Retina (tissue), 1 donor: ENCODE results near the gene C2orf76.
"Not testable (repeated sequence)": the region's sequence is repeated elsewhere in the genome, so short reads cannot be mapped to it uniquely, and the experiment has no call there.

ENCODE experiments used
- DNase-seq: peaks from one replicate; pipeline ENCODE4 v3.0.0-alpha.2; 2016

Gene C2orf76

GRCh38 chr2:119377294-119377992 is 10.8 kb upstream of the C2orf76 start:
- DNase-seq, result no peak

DNA sequence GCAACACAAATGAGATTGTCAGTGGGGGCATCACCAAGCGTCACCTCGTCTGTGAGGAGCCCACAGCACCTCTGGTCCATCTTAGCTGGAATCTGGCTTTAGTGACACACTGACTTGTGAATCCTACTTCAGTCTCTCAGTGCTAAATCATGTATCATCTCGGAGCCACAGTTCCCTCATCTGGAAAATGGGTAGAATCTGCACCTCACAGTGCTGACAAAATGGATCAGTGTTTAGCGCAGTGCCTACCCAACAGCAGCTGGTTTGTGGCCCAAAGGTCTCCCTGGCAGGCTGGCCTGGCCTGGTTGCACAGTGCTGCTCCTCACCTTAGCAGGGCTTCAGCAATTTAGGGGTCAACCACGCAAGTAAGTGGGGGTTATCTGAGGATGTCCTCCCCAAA is 10.2 kb upstream of the C2orf76 start:
- no peak for DNase-seq

GRCh38 chr2:119376406-119376805 is 9.8 kb upstream of the C2orf76 start:
- not testable (repeated sequence) for DNase-seq

DNA sequence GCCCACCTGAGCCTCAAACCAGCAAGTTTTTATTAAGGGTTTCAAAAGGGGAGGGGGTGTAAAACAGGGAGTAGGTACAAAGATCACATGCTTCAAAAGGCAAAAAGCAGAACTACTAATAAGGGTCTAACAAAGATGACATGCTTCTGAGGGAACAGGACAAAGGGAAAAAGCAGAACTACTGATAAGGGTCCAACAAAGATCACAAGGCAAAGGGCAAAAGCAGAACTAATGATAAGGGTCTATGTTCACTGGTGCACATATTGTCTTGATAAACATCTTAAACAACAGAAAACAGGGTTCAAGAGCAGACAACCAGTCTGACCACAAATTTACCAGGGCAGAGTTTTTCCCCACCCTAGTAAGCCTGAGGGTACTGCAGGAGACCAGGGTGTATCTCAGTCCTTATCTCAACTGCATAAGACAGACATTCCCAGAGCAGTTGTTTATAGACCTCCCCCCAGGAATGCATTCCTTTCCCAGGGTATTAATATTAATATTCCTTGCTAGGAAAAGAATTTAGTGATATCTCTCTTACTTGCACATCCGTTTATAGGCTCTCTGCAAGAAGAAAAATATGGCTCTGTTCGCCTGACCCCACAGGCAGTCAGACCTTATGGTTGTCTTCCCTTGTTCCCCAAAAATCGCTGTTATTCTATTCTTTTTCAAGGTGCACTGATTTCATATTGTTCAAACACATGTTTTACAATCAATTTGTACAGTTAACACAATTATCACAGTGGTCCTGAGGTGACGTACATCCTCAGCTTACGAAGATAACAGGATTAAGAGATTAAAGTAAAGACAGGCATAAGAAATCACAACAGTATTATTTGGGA is 7.5 kb upstream of the C2orf76 start:
- not testable (repeated sequence) for DNase-seq

GRCh38 chr2:119372778-119373568 is 6.3 kb upstream of the C2orf76 start:
- DNase-seq, result no peak

DNA sequence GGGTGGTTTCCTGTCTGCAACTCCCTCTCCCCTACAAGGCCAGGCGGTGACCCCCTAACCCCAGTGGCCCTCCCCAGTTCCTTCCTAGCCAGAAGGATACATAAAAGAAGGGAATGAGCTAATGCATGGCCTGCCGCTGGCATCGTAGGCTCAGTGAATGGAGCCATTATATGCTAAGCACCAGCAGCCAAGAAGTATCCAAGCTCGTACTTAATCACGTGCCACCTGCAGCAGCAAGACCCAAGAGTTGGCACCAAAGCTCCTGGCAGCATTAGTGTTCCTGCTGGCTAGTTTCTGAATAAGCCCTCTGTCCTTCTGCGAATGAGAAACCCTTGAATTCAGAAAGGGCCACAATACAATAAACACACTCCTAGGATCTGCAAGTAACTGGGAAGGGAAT is 4.5 kb upstream of the C2orf76 start:
- DNase-seq, result no peak

GRCh38 chr2:119369845-119370244 is 3.2 kb upstream of the C2orf76 start:
- DNase-seq, result no peak

DNA sequence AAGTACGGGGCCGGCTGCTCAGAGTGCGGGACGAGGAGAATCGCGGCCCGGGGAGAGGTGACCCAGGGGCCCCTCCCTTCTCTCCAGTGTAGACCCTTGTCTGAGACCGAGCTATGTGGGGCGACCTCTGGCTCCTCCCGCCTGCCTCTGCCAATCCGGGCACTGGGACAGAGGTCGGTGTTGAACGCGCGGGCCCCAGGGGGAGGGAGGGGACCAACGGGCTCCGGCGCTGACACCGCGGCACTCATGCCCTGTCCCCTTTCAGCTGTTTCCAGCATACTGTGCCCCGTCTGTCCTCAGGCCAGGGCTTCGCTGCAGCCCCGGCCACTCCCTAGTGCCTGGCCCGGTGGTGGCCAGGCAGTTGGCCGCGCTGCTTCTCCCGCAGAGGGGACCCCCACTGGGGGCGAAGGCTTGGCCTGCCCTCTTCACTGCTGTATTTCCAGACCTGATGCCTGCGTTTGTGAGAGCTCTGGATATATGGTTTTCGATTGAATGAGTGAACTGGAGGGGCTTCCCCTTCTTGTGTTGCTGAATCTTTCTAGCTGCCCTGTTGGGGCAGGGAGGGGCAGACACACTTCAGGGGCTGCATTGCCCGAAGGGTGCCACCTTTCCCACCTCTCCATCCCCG is 952 bp upstream of the C2orf76 start:
- peak; percentile 85 for DNase-seq

GRCh38 chr2:119366161-119366648 is 429 bp downstream of the C2orf76 start:
- DNase-seq, result no peak

DNA sequence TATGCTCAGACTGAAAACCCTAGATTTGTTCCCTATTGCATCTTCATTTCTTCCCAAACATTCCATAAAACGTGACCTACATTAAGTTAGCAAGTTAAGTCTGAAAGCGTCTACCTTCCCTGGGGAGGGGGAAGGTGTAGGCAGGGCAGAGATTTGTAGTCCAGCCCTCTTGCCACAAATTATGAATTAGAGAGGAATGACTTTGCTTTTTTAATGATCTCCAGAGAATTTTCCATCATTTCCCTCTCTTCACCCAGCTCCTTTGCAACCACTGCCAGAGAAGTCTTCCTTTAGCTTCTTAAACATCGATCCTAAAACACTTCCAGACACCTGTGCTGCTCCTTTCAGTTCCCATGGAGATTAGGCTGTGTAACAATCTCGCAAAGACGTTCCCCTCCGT is 1.2 kb downstream of the C2orf76 start:
- no peak for DNase-seq

DNA sequence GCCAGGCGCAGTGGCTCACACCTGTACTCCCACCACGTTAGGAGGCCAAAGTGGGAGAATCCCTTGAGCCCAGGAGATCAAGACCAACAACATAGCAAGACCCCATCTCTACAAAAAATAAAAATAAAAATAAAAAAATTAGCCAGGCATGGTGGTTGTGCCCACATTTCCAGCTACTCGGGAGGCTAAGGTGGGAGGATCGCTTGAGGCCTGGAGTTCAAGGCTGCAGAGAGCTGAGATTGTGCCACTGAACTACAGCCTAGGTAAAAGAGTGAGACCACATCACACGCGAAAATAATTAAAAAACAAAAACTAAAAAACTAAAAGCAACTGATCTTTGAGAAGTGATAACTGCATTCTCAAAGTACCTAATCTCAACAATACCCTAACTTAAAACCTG is 1.8 kb downstream of the C2orf76 start:
- no peak for DNase-seq

DNA sequence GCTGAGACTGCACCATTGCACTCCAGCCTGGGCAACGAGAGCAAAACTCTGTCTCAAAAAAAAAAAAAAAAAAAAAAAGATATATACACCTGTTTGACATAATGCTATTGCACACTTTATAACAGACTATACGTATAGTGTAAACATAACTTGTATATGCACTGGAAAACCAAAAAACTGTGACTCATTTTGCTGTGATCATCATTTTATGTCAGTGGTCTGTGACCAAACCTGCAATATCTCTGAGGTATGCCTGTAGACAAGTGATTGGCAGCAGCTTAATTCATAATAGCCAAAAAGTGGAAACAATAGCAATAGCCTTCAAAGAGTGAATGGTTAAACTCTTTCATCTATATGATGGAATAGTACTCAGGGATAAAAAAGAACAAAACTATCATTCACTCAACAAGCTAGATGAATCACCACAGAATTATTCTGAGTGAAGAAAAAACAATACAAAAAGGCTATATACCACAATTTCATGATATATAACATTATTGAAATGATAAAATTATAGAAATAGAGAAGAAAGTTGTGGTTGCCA is 6.1 kb downstream of the C2orf76 start:
- DNase-seq, result no peak

GRCh38 chr2:119359774-119360173 is 6.9 kb downstream of the C2orf76 start:
- DNase-seq, result no peak

DNA sequence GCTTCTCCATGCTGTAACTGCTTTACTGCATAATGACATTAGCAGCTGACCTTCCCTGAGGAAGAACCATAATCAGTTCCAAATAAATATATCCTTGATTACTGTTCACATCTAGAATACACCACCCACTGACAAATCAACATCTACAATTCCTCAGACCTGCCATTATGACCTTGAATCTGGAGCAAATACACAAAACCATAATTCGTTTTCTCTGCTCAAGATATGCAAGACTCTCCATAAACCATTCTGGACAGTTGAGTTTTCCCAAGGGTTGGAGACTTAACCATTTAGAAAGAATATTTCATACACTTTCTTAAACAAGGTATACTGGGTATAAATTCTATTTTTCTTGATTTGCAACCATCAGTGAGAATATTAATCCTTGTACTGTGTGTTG is 11.8 kb downstream of the C2orf76 start:
- DNase-seq, result no peak

DNA sequence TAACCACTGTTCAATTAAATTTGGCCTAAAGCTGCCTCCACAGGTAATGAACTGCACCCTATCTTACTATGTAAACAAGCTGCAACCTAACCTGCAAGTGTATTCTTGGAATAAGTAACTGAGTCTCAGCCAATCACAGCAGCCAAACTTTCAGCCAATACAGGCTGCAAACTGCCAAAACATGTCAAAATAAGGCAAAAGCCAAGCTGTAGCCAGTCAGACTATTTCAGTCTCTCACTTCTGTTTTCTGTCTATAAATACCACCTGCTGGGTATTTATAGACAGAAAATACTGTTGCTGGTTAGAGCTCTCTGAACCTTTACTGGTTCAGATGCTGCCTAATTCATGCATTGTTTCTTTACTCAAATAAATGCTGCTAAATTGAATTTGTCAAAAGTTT is 14.3 kb downstream of the C2orf76 start:
- DNase-seq, result no peak

DNA sequence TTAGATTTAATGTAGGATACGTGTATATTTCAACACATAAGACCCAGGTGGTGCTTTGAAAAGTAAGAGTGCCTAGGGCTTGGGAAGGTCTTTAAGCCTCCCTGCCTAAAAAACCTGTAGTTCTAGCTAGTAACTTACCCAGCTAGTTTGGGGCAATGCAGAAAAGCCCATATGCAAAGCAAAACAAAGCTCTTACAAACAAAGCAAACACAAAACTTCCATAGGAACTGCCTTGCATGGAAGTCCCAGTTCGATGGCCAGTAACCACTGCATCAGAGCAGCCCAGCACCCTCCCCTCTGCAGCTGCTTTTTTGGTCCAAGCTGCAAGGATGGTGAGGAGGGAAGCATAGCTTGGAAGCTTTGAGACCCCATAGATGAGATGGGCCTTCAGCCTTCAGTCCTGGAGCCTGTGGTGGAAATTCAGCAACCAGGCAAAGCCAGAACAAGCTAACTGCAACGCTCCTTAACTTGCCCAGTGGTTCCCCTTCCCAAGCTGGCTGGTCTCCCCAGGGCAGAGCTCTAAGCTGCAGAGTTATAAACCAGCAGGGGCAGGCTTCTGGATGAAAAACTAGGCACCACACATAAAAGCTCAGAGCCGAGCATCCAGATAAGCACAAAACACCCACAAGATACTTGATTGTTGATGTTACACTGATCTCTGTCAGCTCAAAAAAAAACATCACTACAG is 16.2 kb downstream of the C2orf76 start:
- DNase-seq, result no peak

GRCh38 chr2:119349289-119349688 is 17.3 kb downstream of the C2orf76 start:
- DNase-seq, result no peak

DNA sequence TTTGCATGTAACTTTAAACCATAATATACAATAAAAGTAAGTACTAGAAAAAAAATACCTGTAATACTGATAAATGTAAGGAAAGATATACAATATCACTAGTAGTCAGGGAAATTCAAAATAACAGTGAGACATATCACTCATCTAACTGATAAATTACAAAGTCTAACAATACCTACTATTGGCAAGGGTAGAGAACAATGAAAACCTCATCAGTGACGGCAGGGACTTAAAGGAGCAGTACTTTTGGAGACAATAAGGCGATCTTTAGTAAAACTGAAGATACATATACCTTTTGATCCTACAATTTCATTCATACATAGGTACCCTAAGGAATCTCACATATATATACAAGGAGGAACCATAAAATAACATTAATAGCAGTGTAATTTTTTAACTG is 24.9 kb downstream of the C2orf76 start:
- DNase-seq, result no peak

GRCh38 chr2:119339562-119339923 is 27.1 kb downstream of the C2orf76 start:
- no peak for DNase-seq

GRCh38 chr2:119338826-119339561 is 27.6 kb downstream of the C2orf76 start:
- DNase-seq, result no peak

DNA sequence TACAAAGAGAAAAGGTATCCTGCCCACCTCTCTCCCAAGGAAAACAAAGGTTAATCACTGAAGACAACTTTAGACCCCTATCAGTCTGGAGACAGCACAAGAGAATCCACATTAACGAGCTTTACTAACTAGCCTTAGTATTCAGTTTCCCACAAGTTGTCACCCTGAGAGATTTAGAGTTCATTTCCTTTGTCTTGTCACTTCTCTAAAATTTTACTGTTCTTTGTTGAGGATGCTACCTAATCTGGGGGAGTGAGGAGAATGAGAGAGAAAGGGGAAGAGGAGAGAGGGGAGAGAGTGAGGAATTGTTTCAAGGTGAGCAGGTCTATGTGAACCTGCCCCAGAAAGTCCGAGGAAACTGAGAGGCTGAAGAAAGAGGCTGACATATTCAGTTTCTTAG is 28.4 kb downstream of the C2orf76 start:
- DNase-seq, result no peak
